ENCODE data around the gene KNDC1. TPM values are rescaled to one million over a fixed set of nuclear protein-coding genes. Genes with fewer than 3 reads are reported as not detected.

The KNDC1 gene
- total and polyA plus RNA-seq, 8 donors = 0.05 to 1.7 (median 0.58) TPM; not detected in 1

DNA sequence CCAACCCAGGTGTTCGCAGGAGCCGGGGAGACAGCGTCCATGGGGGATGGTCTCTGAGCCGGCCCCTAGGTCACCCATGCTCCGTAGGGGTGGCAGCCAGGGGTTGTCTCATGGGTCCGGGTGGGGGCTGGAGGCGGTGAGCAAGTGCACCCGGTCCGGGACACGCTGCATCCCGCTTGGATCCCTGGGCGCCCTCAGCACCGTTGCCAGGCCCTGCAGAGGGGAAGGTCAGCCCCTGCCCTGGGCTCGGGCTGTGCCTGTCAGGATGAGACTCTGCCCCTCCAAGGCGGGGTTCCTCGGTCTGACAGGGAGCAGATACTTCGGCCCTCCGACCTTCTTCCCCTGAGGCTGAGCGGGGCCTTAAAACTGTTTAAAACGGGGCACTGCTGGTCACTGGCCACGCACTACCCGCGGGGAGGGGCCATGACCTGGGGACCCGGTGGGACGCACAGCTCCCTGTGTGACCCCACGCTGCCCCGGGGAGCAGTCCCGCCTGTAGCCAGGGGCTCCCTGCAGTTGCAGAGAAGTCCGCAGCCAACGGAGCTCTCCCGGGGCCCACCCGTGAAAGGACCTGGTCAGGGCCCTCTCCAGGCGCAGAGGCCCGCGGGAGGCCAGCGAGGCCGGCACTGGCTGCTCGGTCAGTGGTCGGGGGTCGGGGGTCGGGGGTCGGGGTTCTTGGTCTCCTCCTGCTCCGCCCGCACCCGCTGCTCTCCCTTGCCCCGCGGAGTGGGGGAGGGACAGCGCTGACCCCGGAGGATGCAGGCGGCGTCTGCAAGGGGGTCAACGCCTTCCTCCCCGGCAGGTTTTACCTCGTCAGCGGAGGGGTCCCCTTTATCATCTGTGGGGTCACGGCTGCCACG lies 33.4 kb upstream of the KNDC1 start:
- no peak overlapping the region for H3K27ac ChIP-seq
- no peak overlapping the region for H3K4me3 ChIP-seq
- H3K36me3 ChIP-seq = no peaks in the 10 kb centered on the region
- TF ChIP-seq, protein P1, sequence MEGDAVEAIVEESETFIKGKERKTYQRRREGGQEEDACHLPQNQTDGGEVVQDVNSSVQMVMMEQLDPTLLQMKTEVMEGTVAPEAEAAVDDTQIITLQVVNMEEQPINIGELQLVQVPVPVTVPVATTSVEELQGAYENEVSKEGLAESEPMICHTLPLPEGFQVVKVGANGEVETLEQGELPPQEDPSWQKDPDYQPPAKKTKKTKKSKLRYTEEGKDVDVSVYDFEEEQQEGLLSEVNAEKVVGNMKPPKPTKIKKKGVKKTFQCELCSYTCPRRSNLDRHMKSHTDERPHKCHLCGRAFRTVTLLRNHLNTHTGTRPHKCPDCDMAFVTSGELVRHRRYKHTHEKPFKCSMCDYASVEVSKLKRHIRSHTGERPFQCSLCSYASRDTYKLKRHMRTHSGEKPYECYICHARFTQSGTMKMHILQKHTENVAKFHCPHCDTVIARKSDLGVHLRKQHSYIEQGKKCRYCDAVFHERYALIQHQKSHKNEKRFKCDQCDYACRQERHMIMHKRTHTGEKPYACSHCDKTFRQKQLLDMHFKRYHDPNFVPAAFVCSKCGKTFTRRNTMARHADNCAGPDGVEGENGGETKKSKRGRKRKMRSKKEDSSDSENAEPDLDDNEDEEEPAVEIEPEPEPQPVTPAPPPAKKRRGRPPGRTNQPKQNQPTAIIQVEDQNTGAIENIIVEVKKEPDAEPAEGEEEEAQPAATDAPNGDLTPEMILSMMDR (IDR thresholded peaks at IDR 0.05) = no peak
- TF ChIP-seq POLR2A (IDR thresholded peaks at IDR 0.05) (no peak), EP300 (IDR thresholded peaks at IDR 0.05) (no peak), POLR2AphosphoS5 (IDR thresholded peaks at IDR 0.05) (no peak)
- DNase-seq = no peak
- peaks cover 0 to 6% (median 0%) of the 10 kb centered on the region in 4 donors for H3K4me1 ChIP-seq
- intact Hi-C loops (cut with DNase I; ENCODE audit: low total_unique reads) = loop anchor here (10.0 kb wide), 1 partner anchor 192 kb away; no protein-coding TSS in a partner anchor
- WGBS, 5 donors = 87 to 92% (median 92%) methylated on average over 46 to 57 of the region's 57 CpGs
- H3K27me3 ChIP-seq = peaks cover 0 to 53% (median 20%) of the 10 kb centered on the region in 3 donors
- H3K9me3 ChIP-seq = no peaks in the 10 kb centered on the region

DNA sequence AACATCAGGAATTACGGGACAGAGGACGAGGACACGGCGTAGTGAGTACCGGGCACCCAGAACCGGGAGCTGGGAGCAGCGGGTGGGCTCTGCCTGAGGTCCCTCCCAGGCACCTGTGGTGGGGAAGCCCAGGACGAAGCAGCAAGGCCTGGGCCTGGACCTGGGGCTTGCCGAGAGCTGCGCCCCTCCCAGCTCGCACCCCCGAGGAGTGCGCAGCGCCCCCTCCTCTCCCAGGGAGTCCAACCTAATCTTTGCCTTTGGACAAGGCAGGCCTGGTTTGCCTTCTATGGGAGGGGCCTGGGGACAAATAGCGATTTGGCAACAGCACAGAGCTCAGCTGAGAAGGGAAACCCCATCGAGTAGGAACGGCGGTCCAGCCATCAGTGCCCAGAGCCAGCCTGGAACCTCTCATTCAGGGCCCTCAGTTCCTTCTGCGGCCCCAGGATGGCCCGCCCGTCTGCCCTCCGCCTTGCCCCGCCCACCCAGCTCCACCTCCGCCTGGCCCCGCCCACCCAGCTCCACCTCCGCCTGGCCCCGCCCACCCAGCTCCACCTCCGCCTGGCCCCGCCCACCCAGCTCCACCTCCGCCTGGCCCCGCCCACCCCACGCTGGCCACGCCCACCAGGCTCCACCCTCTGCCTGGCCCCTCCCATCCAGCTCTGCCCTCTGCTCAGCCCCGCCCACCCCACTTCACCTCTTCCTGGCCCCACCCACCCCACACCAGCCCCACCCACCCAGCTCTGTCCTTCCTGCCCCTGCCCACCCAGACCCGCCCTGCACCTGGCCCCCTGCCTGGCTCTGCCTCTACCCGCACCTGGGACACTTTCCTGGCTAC lies 32.5 kb upstream of the KNDC1 start:
- no peak overlapping the region for H3K27ac ChIP-seq
- H3K27me3 ChIP-seq = peaks cover 0 to 49% (median 20%) of the 10 kb centered on the region in 3 donors
- DNase-seq = no peak
- no peak overlapping the region for H3K4me3 ChIP-seq
- peaks cover 0 to 6% (median 0%) of the 10 kb centered on the region in 4 donors for H3K4me1 ChIP-seq
- no peaks in the 10 kb centered on the region for H3K36me3 ChIP-seq
- intact Hi-C loops (cut with DNase I; ENCODE audit: low total_unique reads) = loop anchor here (10.0 kb wide), 1 partner anchor 193 kb away; no protein-coding TSS in a partner anchor
- H3K9me3 ChIP-seq = no peaks in the 10 kb centered on the region
- TF ChIP-seq POLR2AphosphoS5 (IDR thresholded peaks at IDR 0.05) (no peak), EP300 (IDR thresholded peaks at IDR 0.05) (no peak), POLR2A (IDR thresholded peaks at IDR 0.05) (no peak)
- TF ChIP-seq, protein P1 (IDR thresholded peaks at IDR 0.05) = no peak
- 74 to 81% (median 77%) methylated on average over 21 to 36 of the region's 36 CpGs for WGBS, 5 donors

DNA sequence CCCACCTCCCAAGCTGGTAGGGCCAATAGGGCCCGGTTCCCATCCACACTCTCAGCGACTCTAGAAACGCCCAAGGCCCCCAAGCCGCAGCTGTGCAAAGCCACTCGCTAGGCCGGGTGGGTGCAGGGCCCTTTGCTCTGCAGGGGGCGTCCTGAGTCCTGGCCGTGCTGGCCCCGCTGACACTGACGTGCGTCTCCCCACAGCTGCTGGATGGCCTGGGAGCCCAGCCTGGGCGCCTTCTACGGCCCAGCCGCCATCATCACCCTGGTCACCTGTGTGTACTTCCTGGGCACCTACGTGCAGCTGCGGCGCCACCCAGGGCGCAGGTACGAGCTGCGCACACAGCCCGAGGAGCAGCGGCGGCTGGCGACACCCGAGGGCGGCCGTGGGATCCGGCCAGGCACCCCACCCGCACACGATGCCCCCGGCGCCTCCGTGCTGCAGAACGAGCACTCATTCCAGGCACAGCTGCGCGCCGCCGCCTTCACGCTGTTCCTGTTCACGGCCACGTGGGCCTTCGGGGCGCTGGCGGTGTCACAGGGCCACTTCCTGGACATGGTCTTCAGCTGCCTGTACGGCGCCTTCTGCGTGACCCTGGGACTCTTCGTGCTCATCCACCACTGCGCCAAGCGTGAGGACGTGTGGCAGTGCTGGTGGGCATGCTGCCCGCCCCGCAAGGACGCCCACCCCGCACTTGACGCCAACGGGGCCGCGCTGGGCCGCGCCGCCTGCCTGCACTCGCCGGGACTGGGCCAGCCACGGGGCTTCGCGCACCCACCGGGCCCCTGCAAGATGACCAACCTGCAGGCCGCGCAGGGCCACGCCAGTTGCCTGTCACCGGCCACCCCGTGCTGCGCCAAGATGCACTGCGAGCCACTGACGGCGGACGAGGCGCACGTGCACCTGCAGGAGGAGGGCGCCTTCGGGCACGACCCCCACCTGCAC lies 31.6 kb upstream of the KNDC1 start:
- no peak overlapping the region for H3K27ac ChIP-seq
- H3K9me3 ChIP-seq = no peaks in the 10 kb centered on the region
- DNase-seq = no peak
- peaks cover 0 to 40% (median 20%) of the 10 kb centered on the region in 3 donors for H3K27me3 ChIP-seq
- WGBS, 5 donors = 94 to 98% (median 96%) methylated on average over 24 to 83 of the region's 83 CpGs
- peaks cover 0 to 6% (median 0%) of the 10 kb centered on the region in 4 donors for H3K4me1 ChIP-seq
- TF ChIP-seq POLR2A (IDR thresholded peaks at IDR 0.05) (no peak), POLR2AphosphoS5 (IDR thresholded peaks at IDR 0.05) (no peak), EP300 (IDR thresholded peaks at IDR 0.05) (no peak)
- TF ChIP-seq, protein P1 (IDR thresholded peaks at IDR 0.05) = no peak
- no peaks in the 10 kb centered on the region for H3K36me3 ChIP-seq
- intact Hi-C loops (cut with DNase I; ENCODE audit: low total_unique reads) = loop anchor here (10.0 kb wide), 1 partner anchor 194 kb away; no protein-coding TSS in a partner anchor
- H3K4me3 ChIP-seq = no peak overlapping the region
